ENCODE data around the gene WBP11.

WBP11 gene

GRCh38 chr12:14803011-14803829, at the start of gene WBP11, which contains the start of gene C12orf60:
Gene WBP11 (minus strand): TSS chr12:14803478. CDS start chr12:14801383, 2,095 bp downstream.
Gene C12orf60 (plus strand): TSS chr12:14803670. CDS start chr12:14822936, 19,266 bp downstream.
- peak; percentile 69 for DNase-seq (ENCODE audit: low read depth)

- no peak for DNase-seq (ENCODE audit: low read depth)
Measured at GRCh38 chr12:14852880-14853279, 49.6 kb upstream of the WBP11 start.

GRCh38 chr12:14850929-14851663, 47.8 kb upstream of the WBP11 start:
- no peak for DNase-seq (ENCODE audit: low read depth)

GRCh38 chr12:14849661-14850060, 46.4 kb upstream of the WBP11 start:
- DNase-seq (ENCODE audit: low read depth): no peak

GRCh38 chr12:14846876-14847580, 43.8 kb upstream of the WBP11 start:
- no peak for DNase-seq (ENCODE audit: low read depth)

- no peak for DNase-seq (ENCODE audit: low read depth)
Measured at GRCh38 chr12:14846042-14846587, 42.8 kb upstream of the WBP11 start.

GRCh38 chr12:14845350-14845750, 42.1 kb upstream of the WBP11 start:
- no peak for DNase-seq (ENCODE audit: low read depth)

- DNase-seq (ENCODE audit: low read depth): no peak
Measured at GRCh38 chr12:14844401-14844800, 41.1 kb upstream of the WBP11 start.

GRCh38 chr12:14843425-14843887, 40.2 kb upstream of the WBP11 start, which contains the start of gene ART4:
Gene ART4 (minus strand): TSS chr12:14843526. CDS start chr12:14843113, 413 bp downstream.
- no peak for DNase-seq (ENCODE audit: low read depth)

- DNase-seq (ENCODE audit: low read depth): no peak
Measured at GRCh38 chr12:14842315-14842714, 39.0 kb upstream of the WBP11 start.

- DNase-seq (ENCODE audit: low read depth): no peak
Measured at GRCh38 chr12:14841761-14842160, 38.5 kb upstream of the WBP11 start.

- DNase-seq (ENCODE audit: low read depth): no peak
Measured at GRCh38 chr12:14840616-14841015, 37.3 kb upstream of the WBP11 start.

GRCh38 chr12:14839262-14839661, 36.0 kb upstream of the WBP11 start:
- DNase-seq (ENCODE audit: low read depth): no peak

GRCh38 chr12:14836336-14837210, 33.3 kb upstream of the WBP11 start:
- DNase-seq (ENCODE audit: low read depth): no peak

GRCh38 chr12:14834509-14834908, 31.2 kb upstream of the WBP11 start:
- no peak for DNase-seq (ENCODE audit: low read depth)

- no peak for DNase-seq (ENCODE audit: low read depth)
Measured at GRCh38 chr12:14833952-14834351, 30.7 kb upstream of the WBP11 start.

- no peak for DNase-seq (ENCODE audit: low read depth)
Measured at GRCh38 chr12:14833336-14833735, 30.1 kb upstream of the WBP11 start.

GRCh38 chr12:14828892-14829291, 25.6 kb upstream of the WBP11 start:
- no peak for DNase-seq (ENCODE audit: low read depth)

GRCh38 chr12:14827043-14827442, 23.8 kb upstream of the WBP11 start:
- DNase-seq (ENCODE audit: low read depth): no peak

GRCh38 chr12:14826491-14826890, 23.2 kb upstream of the WBP11 start:
- DNase-seq (ENCODE audit: low read depth): no peak

GRCh38 chr12:14825256-14825655, 22.0 kb upstream of the WBP11 start:
- DNase-seq (ENCODE audit: low read depth): no peak

Measured in stimulated activated CD8-positive, alpha-beta memory T cell treated with anti-CD3 and anti-CD28 coated beads, Interleukin-12 subunit alpha, Interleukin-12 subunit beta, amount 100 ng/mL, for 4 hours (primary cell).